Keratinocyte (primary cell): Measurements from ENCODE around the gene NTSR1.

Source experiments
- CTCF ChIP-seq, 3 experiments: IDR thresholded peaks in 1 of 3; conservative IDR thresholded peaks in 1 of 3; optimal IDR thresholded peaks in 1 of 3; 2 replicates in 2 of 3; 3 replicates in 1 of 3; pipeline versions ENCODE3 to v1.5.1; 2011; ENCODE audit warnings: low read length in 3 of 3, mild to moderate bottlenecking in 3 of 3, moderate library complexity in 2 of 3, control low read depth in 1 of 3, inconsistent platforms in 1 of 3; ENCODE audit not compliant: insufficient read depth in 2 of 3; ENCODE audit errors: extremely low read depth in 1 of 3
- EZH2 ChIP-seq: IDR thresholded peaks from one replicate; pipeline ENCODE4 v1.6.1; 2012; ENCODE audit warnings: inconsistent platforms, mild to moderate bottlenecking, low read length, moderate library complexity

GRCh38 chr20:62663145-62664018, 45.3 kb upstream of the NTSR1 start:
- TF ChIP-seq CTCF (optimal IDR thresholded peaks at IDR 0.05 in 1 of 3, IDR thresholded peaks at IDR 0.05 in 1 of 3, conservative IDR thresholded peaks at IDR 0.05 in 1 of 3; ENCODE audit: extremely low read depth in 1 of 3, insufficient read depth in 2 of 3, low read length in 3 of 3) (no peak), EZH2 (no peak)
